ENCODE data around the gene DSG4.
A peak's percentile ranks its signal among the peaks of the same experiment; 100 is the strongest.

DSG4 gene

DNA sequence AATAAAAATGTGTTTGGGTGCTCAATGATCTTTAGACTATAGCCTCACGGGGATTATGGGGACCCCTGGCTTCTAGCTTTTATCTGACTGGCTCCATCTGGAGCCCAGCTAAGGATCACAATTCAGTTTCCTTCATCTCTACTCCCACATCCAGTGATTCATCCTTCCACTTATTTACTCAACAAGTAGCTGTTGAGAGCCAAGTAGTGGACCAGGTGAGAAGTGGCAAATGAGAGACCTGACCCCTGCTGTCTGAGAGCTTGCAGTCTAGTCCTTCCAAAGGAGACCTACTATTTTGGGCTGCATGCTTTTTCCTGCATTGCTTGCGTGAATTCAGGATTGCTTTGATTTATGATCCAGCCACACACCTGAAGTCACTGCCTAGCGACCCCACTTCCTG, 60.2 kb downstream of the DSG4 start:
- DNase-seq (ENCODE audit: insufficient read length), result no peak
- no peak for TF ChIP-seq POLR2A (IDR thresholded peaks at IDR 0.05; ENCODE audit: low read depth, low read length)
- no peak for TF ChIP-seq TAF1 (IDR thresholded peaks at IDR 0.05; ENCODE audit: borderline replicate concordance, low read depth, low read length)
- no peak for TF ChIP-seq POLR2AphosphoS5 (IDR thresholded peaks at IDR 0.05; ENCODE audit: low read depth, low read length)
- peak; percentile 17 for FAIRE-seq

DNA sequence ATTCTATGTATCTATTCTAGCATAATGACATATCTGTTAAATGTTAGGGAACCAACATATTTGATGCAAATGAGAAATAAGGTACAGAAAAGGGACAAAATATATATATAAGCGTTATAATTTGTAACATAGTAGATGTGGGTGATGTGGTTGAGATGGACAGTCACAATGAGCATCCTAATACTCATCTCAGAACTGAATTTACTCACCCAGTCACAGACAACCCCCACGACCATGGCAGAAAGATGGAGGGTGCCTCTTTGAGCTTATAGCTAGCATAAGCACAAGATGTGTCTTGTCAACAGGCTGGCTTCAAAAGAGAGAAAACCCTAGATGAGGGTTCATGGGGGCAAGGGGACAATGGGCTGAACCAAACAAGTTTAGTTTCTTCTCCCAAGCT, 61.8 kb downstream of the DSG4 start:
- no peak for TF ChIP-seq POLR2A (IDR thresholded peaks at IDR 0.05; ENCODE audit: low read depth, low read length)
- TF ChIP-seq TAF1 (IDR thresholded peaks at IDR 0.05; ENCODE audit: borderline replicate concordance, low read depth, low read length), result no peak
- TF ChIP-seq POLR2AphosphoS5 (IDR thresholded peaks at IDR 0.05; ENCODE audit: low read depth, low read length), result no peak
- FAIRE-seq (peak; percentile 78), DNase-seq (ENCODE audit: insufficient read length) (no peak)

DNA sequence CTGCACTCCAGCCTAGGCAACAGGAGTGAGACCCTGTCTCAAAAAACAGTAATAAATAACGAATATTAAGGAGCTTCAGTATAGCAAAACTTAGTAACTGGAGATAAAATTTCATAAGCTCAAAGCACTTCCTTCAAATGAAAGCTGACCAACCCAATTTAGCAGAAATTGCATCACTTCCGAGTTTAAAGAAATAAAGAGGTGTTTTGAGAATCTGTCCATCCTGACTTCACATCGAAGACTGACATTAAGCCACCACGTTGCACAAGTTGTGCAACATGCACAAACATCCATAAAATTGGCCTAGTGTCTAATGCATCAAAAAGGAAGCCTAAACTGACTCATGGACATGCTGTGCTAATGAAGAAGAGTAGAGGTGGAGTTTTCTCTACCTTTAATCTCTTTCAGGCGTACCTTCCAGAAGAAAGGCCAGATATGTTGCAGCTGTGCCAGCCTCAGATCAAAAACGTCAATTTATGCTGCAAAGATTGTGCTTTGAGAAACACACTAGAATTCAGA, 63.3 kb downstream of the DSG4 start:
- no peak for DNase-seq (ENCODE audit: insufficient read length)
- FAIRE-seq, result no peak
- no peak for TF ChIP-seq POLR2AphosphoS5 (IDR thresholded peaks at IDR 0.05; ENCODE audit: low read depth, low read length)
- no peak for TF ChIP-seq POLR2A (IDR thresholded peaks at IDR 0.05; ENCODE audit: low read depth, low read length)
- TF ChIP-seq TAF1 (IDR thresholded peaks at IDR 0.05; ENCODE audit: borderline replicate concordance, low read depth, low read length), result no peak

DNA sequence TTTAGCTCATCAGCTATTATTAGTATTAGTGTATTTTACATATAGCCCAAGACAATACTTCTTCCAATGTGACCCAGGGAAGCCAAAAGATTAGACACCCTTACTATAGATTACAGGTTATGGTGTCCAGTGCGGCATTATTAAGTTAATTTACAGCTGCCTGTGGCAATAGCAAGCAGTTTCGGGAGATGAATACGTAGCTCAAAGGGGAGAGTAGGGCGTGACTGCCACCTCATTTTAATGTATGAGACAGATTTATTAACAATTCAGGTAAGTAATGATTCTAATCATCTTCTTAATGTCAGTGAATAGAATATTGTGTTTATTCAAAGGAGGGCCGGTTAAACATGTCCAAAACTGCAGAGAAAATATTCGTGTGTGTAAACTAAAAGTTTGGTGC, 64.2 kb downstream of the DSG4 start:
- FAIRE-seq (no peak), DNase-seq (ENCODE audit: insufficient read length) (no peak)
- TF ChIP-seq POLR2AphosphoS5 (IDR thresholded peaks at IDR 0.05; ENCODE audit: low read depth, low read length), result no peak
- no peak for TF ChIP-seq POLR2A (IDR thresholded peaks at IDR 0.05; ENCODE audit: low read depth, low read length)
- TF ChIP-seq TAF1 (IDR thresholded peaks at IDR 0.05; ENCODE audit: borderline replicate concordance, low read depth, low read length), result no peak

DNA sequence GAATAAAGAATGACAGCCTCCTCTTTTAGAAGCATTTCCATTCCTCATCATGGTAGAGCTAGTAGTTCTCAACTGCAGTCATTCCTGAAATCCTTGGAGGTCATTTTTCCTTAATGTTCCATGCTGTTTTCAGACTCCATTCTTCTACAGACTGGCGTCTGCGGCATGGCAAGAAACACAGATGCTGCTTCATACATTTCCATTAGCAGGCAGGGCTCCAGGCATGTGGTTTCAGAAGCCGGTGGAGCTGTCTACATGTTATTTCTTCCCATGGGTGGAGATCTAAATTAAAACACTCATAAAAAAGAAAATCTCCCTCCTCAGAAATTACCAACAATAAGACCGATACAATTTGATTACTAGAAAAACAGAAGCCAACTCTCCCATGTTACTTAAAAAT, 64.9 kb downstream of the DSG4 start:
- no peak for TF ChIP-seq TAF1 (IDR thresholded peaks at IDR 0.05; ENCODE audit: borderline replicate concordance, low read depth, low read length)
- no peak for TF ChIP-seq POLR2AphosphoS5 (IDR thresholded peaks at IDR 0.05; ENCODE audit: low read depth, low read length)
- no peak for TF ChIP-seq POLR2A (IDR thresholded peaks at IDR 0.05; ENCODE audit: low read depth, low read length)
- FAIRE-seq (no peak), DNase-seq (ENCODE audit: insufficient read length) (no peak)

DNA sequence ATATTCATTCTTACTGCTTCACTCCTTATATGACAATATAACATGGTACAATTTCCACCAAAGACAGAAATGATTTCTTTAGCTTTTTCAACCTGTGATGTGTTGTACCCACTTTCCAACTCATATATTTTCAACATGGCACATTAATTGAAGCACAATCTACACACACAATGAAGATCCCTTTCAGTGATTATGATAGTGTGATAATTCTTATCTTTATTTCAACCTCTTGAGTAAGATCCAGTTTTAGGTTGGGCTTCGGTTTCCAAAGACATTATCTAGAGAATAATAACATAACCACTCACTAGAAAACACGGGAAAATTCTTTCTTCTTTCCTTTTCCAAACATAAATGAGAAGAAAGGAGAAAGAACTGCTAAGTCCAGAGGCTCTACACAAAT, 67.6 kb downstream of the DSG4 start:
- FAIRE-seq, result peak; percentile 9
- no peak for TF ChIP-seq TAF1 (IDR thresholded peaks at IDR 0.05; ENCODE audit: borderline replicate concordance, low read depth, low read length)
- no peak for TF ChIP-seq POLR2AphosphoS5 (IDR thresholded peaks at IDR 0.05; ENCODE audit: low read depth, low read length)
- no peak for TF ChIP-seq POLR2A (IDR thresholded peaks at IDR 0.05; ENCODE audit: low read depth, low read length)
- DNase-seq (ENCODE audit: insufficient read length), result no peak

DNA sequence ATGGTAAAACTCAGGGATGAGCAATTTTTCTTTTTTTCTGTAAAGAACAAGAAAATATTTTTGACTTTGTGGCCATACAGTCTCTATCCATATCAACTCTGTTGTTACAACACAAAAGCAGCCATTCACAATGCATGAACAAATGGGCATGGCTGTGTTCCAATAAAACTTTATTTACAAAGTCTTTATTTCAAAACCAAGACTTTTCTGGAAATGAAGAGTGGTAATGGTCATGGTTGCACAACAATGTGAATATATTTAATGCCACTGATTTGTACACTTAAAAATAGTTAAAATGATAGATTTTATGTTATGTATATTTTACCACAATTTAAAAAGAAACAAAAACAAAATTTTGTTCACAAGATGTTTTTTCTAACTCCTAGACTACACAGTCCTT, 69.3 kb downstream of the DSG4 start:
- DNase-seq (ENCODE audit: insufficient read length) (no peak), FAIRE-seq (no peak)
- no peak for TF ChIP-seq POLR2AphosphoS5 (IDR thresholded peaks at IDR 0.05; ENCODE audit: low read depth, low read length)
- no peak for TF ChIP-seq POLR2A (IDR thresholded peaks at IDR 0.05; ENCODE audit: low read depth, low read length)
- no peak for TF ChIP-seq TAF1 (IDR thresholded peaks at IDR 0.05; ENCODE audit: borderline replicate concordance, low read depth, low read length)

DNA sequence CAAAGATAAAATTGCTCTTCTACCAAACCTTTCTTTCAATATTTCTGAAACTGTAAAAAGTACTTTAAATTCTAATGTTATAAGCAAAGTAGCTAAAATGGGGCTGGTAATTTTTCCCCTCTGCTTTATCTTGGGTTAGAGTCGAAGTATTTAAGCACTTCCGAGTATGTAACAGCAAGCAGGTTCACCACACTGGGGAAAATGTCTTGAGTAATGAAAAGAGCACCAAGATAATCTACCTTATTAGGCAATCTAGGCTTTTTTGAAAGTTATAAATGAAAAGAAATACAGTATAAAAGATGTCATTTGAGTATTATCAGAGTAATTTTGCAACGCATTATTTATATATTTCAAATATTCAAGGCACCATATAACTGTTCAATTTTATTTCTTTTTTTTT, 70.3 kb downstream of the DSG4 start:
- DNase-seq (ENCODE audit: insufficient read length), result no peak
- no peak for FAIRE-seq
- no peak for TF ChIP-seq POLR2AphosphoS5 (IDR thresholded peaks at IDR 0.05; ENCODE audit: low read depth, low read length)
- no peak for TF ChIP-seq TAF1 (IDR thresholded peaks at IDR 0.05; ENCODE audit: borderline replicate concordance, low read depth, low read length)
- TF ChIP-seq POLR2A (IDR thresholded peaks at IDR 0.05; ENCODE audit: low read depth, low read length), result no peak

DNA sequence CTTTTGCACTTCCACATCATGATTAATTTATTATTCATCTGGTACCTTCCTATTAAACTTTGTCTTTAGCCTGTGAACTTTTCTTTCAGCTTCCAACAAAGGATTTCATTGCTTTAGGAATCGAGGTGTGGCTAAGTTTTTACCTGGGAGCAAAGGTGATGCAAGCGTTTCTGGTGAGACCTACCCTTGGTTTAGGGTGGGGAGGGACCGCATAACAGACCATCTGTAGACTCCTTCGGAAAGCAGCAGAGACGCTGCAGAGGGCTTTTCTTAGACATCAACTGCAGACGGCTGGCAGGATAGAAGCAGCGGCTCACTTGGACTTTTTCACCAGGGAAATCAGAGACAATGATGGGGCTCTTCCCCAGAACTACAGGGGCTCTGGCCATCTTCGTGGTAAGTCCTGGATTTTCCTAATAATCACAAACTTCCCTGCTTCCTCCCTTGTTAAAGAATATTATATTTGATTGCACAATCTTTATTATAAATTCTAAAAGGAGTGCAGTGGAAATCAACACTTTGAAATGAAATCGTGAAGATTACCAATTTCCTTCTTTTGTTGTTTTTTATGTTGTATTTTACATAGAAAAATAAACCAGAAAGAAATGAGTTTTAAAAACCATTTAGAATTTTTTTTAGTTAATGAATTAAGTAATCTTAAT, 71.1 kb downstream of the DSG4 start, which contains the start of gene DSG3:
TSS of gene DSG3 (plus strand) at position 212 of the 662 bp plus-strand sequence. CDS start at position 349, 137 bp downstream.
- FAIRE-seq (no peak), DNase-seq (ENCODE audit: insufficient read length) (no peak)
- TF ChIP-seq POLR2AphosphoS5 (IDR thresholded peaks at IDR 0.05; ENCODE audit: low read depth, low read length) (no peak), TAF1 (IDR thresholded peaks at IDR 0.05; ENCODE audit: borderline replicate concordance, low read depth, low read length) (no peak), POLR2A (IDR thresholded peaks at IDR 0.05; ENCODE audit: low read depth, low read length) (no peak)

DNA sequence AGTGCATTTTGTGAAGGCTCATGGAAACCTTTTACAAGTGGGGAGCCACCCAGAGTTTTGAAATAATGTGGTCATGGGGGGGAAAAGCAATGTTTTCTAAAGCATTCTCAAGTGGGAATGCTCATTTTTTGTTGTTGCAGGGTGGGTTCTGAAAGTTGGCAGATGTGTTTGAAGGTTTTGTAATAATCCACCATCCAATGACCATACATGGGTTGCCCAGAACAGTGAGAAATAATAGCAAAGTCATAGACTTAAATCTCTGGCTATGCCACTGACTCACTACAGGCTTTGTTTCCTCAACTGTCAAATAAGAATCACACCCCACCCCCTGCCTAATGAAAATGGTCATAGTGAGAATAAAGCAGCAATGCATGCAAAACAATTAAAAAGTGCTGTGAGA, 73.8 kb downstream of the DSG4 start:
- no peak for FAIRE-seq
- no peak for DNase-seq (ENCODE audit: insufficient read length)
- TF ChIP-seq TAF1 (IDR thresholded peaks at IDR 0.05; ENCODE audit: borderline replicate concordance, low read depth, low read length) (no peak), POLR2A (IDR thresholded peaks at IDR 0.05; ENCODE audit: low read depth, low read length) (no peak), POLR2AphosphoS5 (IDR thresholded peaks at IDR 0.05; ENCODE audit: low read depth, low read length) (no peak)

DNA sequence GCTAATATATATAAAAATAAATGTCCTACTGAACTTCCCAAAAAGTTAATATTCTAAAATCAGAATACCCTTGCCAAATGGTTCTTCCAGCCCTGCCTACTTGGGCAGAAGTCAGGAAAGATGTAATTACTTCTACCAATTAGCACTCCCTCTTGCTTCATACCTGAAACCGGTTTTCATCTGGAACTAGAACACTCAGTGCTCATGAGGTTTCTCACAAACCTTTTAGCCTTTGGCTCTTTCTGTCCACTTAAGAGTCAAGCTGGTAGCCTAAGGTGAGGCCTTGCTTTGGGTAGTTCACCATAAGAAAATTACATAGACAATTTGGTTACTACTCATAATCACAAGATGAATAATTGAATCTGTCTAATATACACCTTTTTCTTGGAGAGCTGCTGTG, 75.0 kb downstream of the DSG4 start:
- TF ChIP-seq POLR2AphosphoS5 (IDR thresholded peaks at IDR 0.05; ENCODE audit: low read depth, low read length), result no peak
- no peak for TF ChIP-seq POLR2A (IDR thresholded peaks at IDR 0.05; ENCODE audit: low read depth, low read length)
- TF ChIP-seq TAF1 (IDR thresholded peaks at IDR 0.05; ENCODE audit: borderline replicate concordance, low read depth, low read length), result no peak
- DNase-seq (ENCODE audit: insufficient read length), result no peak
- FAIRE-seq, result no peak

DNA sequence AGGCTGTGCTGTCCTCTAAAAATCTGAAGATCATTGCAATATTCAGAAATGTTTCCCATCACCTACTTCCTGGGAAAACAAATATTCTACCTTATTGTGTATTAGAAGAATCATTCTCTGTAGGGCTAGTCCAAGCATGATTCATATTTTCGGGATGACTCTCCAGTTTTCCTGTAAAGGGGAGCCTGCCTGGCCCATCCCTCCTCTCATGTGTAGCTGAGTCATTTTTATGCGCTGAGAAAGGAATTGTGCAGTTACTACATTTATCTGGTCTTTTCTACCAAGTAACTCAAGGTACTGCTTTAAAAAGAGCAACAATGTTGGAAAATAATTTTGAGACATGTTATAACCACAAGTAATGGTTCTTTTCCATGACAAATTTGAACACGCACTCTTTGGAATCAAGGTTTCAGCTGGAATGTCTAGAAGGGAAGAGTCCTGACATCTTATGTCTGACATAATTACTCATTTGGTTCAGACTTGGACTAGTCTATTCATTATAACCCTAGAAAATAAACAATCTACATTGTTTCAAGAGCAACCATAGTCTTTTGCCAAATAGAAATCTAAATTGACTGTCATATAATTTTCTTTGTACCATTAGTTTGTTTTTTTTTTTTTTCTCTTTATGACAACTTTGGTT, 77.6 kb downstream of the DSG4 start:
- TF ChIP-seq TAF1 (IDR thresholded peaks at IDR 0.05; ENCODE audit: borderline replicate concordance, low read depth, low read length) (no peak), POLR2A (IDR thresholded peaks at IDR 0.05; ENCODE audit: low read depth, low read length) (no peak), POLR2AphosphoS5 (IDR thresholded peaks at IDR 0.05; ENCODE audit: low read depth, low read length) (no peak)
- FAIRE-seq (no peak), DNase-seq (ENCODE audit: insufficient read length) (no peak)

Data from GM12892 (cell line).